GM19455 (cell line): ENCODE measurements around the gene NANOS3.
"Not testable (repeated sequence)": the region's sequence is repeated elsewhere in the genome, so short reads cannot be mapped to it uniquely, and the experiment has no call there.

Experiments
- ATAC-seq: cut with Tn5 transposase; IDR thresholded peaks from one replicate; pipeline ENCODE4 v1.9.1; 2021; ENCODE audit not compliant: unreplicated experiment

Gene NANOS3

GRCh38 chr19:13918726-13919411 lies 41.9 kb downstream of the NANOS3 start:
- no peak for ATAC-seq

- ATAC-seq = no peak
These were observed 43.6 kb downstream of the NANOS3 start for GRCh38 chr19:13920524-13920923.

GRCh38 chr19:13920940-13921747 lies 44.2 kb downstream of the NANOS3 start:
- ATAC-seq = no peak

- not testable (repeated sequence) for ATAC-seq
These were observed 45.2 kb downstream of the NANOS3 start for GRCh38 chr19:13922118-13922517.

GRCh38 chr19:13923194-13923987 lies 46.5 kb downstream of the NANOS3 start:
- ATAC-seq = no peak

GRCh38 chr19:13926010-13926409 lies 49.1 kb downstream of the NANOS3 start:
- no peak for ATAC-seq

GRCh38 chr19:13926715-13927114 lies 49.8 kb downstream of the NANOS3 start:
- ATAC-seq = no peak

- ATAC-seq = no peak
These were observed 52.4 kb downstream of the NANOS3 start for GRCh38 chr19:13929340-13929739.

GRCh38 chr19:13929956-13930355 lies 53.0 kb downstream of the NANOS3 start:
- ATAC-seq = no peak
